ENCODE measurements around the gene PICK1. TPM values are rescaled to one million over a fixed set of nuclear protein-coding genes. Genes with fewer than 3 reads are reported as not detected.
"Not testable (repeated sequence)": the region's sequence is repeated elsewhere in the genome, so short reads cannot be mapped to it uniquely, and the experiment has no call there.

The PICK1 gene
- total and polyA plus RNA-seq, 2 donors (not counting 3 experiments of a cell fraction or from before 2014, with no cell fraction given): 18.0 to 20.8 TPM

DNA sequence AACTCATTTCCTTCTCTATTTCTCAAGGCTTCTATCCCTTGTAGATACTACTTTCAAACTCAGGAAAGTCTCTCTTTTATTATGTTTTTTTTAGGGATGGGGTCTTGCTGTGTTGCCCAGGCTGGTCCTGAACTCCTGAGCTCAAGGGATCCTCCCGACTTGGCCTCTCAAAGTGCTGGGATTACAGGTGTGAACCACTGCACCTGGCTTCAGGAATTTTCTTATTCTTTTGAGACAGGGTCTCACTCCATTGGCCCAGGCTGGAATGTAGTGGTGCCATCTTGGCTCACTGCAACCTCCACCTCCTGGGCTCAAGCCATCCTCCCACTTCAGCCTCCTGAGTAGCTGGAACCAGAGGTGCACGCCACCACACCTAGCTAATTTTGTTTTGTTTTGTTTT lies 22.0 kb downstream of the PICK1 start:
- peaks cover 9 to 12% of the 10 kb centered on the region in 2 experiments for H3K27me3 ChIP-seq (ENCODE audit: control insufficient read depth in 2 of 2, insufficient read depth in 2 of 2, low read length in 2 of 2)
- H3K27ac ChIP-seq (ENCODE audit: insufficient read depth, low read depth, low read length); H3K9ac ChIP-seq (replicated peaks; ENCODE audit: extremely low read depth, insufficient read depth, low read length); dilution Hi-C loops (cut with MboI; ENCODE audit: extremely low pct_ligation_motif_present, low sequenced_read_pairs); H3K36me3 ChIP-seq (ENCODE audit: control insufficient read depth in 2 of 2, extremely low read depth in 1 of 2, insufficient read depth in 2 of 2, low read length in 2 of 2); H3K9me3 ChIP-seq (replicated peaks; ENCODE audit: control insufficient read depth, insufficient read depth, low read length); H3K79me2 ChIP-seq (ENCODE audit: control insufficient read depth, insufficient read depth, low read length); H4K20me1 ChIP-seq (replicated peaks; ENCODE audit: control insufficient read depth, extremely low read depth, insufficient read depth, low read length); intact Hi-C loops (cut with micrococcal nuclease); CTCF ChIA-PET; FAIRE-seq; H3K4me2 ChIP-seq (ENCODE audit: insufficient read depth, low read length); BruUV-seq (replicated peaks); H2AFZ ChIP-seq (ENCODE audit: low read depth, low read length); H3K9me1 ChIP-seq (replicated peaks; ENCODE audit: control insufficient read depth, extremely low read depth, insufficient read depth, low read length); POLR2A ChIA-PET; H3K4me3 ChIP-seq (replicated peaks in 1 of 3; ENCODE audit: insufficient read depth in 1 of 3, low read depth in 1 of 3, low read length in 3 of 3); H3K4me1 ChIP-seq (ENCODE audit: control insufficient read depth, extremely low read depth, insufficient read depth, low read length); DNase-seq (ENCODE audit: low read depth, low spot score): not testable (repeated sequence)

DNA sequence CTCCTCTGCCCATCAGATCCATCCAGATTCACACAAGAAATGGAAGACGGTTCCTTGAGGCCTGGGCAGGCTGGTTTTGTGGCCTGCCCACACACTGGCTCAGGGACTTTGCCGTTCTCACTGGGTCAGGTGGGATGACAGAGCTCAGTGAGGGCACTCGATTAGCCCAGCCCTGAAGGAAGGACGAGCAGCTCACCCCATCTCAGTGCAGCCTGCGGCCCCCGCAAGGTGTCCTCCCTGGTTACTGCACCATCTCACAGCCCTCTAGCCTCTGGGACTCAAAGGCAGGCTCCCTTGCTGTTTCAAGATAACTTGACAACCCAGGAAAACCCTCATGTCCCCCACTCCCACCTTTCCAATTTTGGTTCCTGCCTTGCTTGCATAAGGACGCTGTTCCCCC lies 22.6 kb downstream of the PICK1 start:
- Histone ChIP-seq H3K79me2 (ENCODE audit: control insufficient read depth, insufficient read depth, low read length) (no peaks in the 10 kb centered on the region), H3K27ac (ENCODE audit: insufficient read depth, low read depth, low read length) (no peak overlapping the region), H3K27me3 (ENCODE audit: control insufficient read depth in 2 of 2, insufficient read depth in 2 of 2, low read length in 2 of 2) (peaks cover 9 to 12% of the 10 kb centered on the region in 2 experiments), H3K36me3 (ENCODE audit: control insufficient read depth in 2 of 2, extremely low read depth in 1 of 2, insufficient read depth in 2 of 2, low read length in 2 of 2) (no peaks in the 10 kb centered on the region), H3K4me2 (ENCODE audit: insufficient read depth, low read length) (no peak overlapping the region), H3K9ac (replicated peaks; ENCODE audit: extremely low read depth, insufficient read depth, low read length) (no peak overlapping the region), H4K20me1 (replicated peaks; ENCODE audit: control insufficient read depth, extremely low read depth, insufficient read depth, low read length) (no peaks in the 10 kb centered on the region), H2AFZ (ENCODE audit: low read depth, low read length) (no peak overlapping the region), H3K4me3 (replicated peaks in 1 of 3; ENCODE audit: insufficient read depth in 1 of 3, low read depth in 1 of 3, low read length in 3 of 3) (no peak overlapping the region), H3K9me1 (replicated peaks; ENCODE audit: control insufficient read depth, extremely low read depth, insufficient read depth, low read length) (no peaks in the 10 kb centered on the region), H3K4me1 (ENCODE audit: control insufficient read depth, extremely low read depth, insufficient read depth, low read length) (peaks cover 5% of the 10 kb centered on the region), H3K9me3 (replicated peaks; ENCODE audit: control insufficient read depth, insufficient read depth, low read length) (no peaks in the 10 kb centered on the region)
- BruUV-seq (replicated peaks): no TSS peak
- ChIA-PET CTCF (no interaction called here), POLR2A (no interaction called here)
- intact Hi-C loops (cut with micrococcal nuclease): no loop called here
- no peak for DNase-seq (ENCODE audit: low read depth, low spot score)
- FAIRE-seq: no peak
- TF ChIP-seq POLR2AphosphoS5 (IDR thresholded peaks at IDR 0.05; ENCODE audit: insufficient read depth, low read depth, low read length) (no peak), POLR2A (IDR thresholded peaks at IDR 0.05; ENCODE audit: low read depth, low read length) (no peak), JUN (IDR thresholded peaks at IDR 0.05; ENCODE audit: borderline replicate concordance, insufficient read depth, insufficient read length, low read depth) (no peak), FOS (IDR thresholded peaks at IDR 0.05; ENCODE audit: borderline replicate concordance, insufficient read depth, low read length) (no peak), MYC (IDR thresholded peaks at IDR 0.05; ENCODE audit: low read depth, low read length) (no peak), GATA2 (IDR thresholded peaks at IDR 0.05; ENCODE audit: insufficient read depth, insufficient read length, low read depth, low read length) (no peak), EZH2 (IDR thresholded peaks at IDR 0.05; ENCODE audit: borderline replicate concordance, low read depth, low read length, severe bottlenecking) (no peak)
- TF ChIP-seq, protein P1, sequence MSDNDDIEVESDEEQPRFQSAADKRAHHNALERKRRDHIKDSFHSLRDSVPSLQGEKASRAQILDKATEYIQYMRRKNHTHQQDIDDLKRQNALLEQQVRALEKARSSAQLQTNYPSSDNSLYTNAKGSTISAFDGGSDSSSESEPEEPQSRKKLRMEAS (IDR thresholded peaks at IDR 0.05; ENCODE audit: insufficient read depth, insufficient read length): no peak
- TF ChIP-seq, protein P2, sequence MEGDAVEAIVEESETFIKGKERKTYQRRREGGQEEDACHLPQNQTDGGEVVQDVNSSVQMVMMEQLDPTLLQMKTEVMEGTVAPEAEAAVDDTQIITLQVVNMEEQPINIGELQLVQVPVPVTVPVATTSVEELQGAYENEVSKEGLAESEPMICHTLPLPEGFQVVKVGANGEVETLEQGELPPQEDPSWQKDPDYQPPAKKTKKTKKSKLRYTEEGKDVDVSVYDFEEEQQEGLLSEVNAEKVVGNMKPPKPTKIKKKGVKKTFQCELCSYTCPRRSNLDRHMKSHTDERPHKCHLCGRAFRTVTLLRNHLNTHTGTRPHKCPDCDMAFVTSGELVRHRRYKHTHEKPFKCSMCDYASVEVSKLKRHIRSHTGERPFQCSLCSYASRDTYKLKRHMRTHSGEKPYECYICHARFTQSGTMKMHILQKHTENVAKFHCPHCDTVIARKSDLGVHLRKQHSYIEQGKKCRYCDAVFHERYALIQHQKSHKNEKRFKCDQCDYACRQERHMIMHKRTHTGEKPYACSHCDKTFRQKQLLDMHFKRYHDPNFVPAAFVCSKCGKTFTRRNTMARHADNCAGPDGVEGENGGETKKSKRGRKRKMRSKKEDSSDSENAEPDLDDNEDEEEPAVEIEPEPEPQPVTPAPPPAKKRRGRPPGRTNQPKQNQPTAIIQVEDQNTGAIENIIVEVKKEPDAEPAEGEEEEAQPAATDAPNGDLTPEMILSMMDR (IDR thresholded peaks at IDR 0.05; ENCODE audit: extremely low read depth in 1 of 2, insufficient read depth in 1 of 2, low read depth in 1 of 2, low read length in 2 of 2): no peak
- dilution Hi-C loops (cut with MboI; ENCODE audit: extremely low pct_ligation_motif_present, low sequenced_read_pairs): no loop called here
